ENCODE data around the gene BOLA3.

GRCh38 chr2:74119339-74119738 lies 28.4 kb downstream of the BOLA3 start:
- TF ChIP-seq CTCF (IDR thresholded peaks at IDR 0.05) (no peak), EZH2 (IDR thresholded peaks at IDR 0.05; ENCODE audit: borderline replicate concordance, insufficient read depth, low read depth, low read length, poor library complexity, severe bottlenecking) (no peak)
